Mesodermal cell (in vitro differentiated cells): ENCODE data around the gene SEL1L3.

Experiments
- H3K27ac ChIP-seq: 2 replicates; pipeline ENCODE4 v1.7.0; 2013; ENCODE audit warnings: mild to moderate bottlenecking, low read depth, low read length, moderate library complexity; ENCODE audit not compliant: severe bottlenecking
- H3K36me3 ChIP-seq: 2 replicates; pipeline ENCODE4 v1.7.1; 2013; ENCODE audit warnings: mild to moderate bottlenecking, low read length, moderate library complexity; ENCODE audit not compliant: control insufficient read depth, insufficient read depth
- H3K4me1 ChIP-seq: one replicate; pipeline ENCODE4 v1.7.1; 2013; ENCODE audit warnings: mild to moderate bottlenecking, low read length; ENCODE audit not compliant: insufficient read depth, control insufficient read depth, poor library complexity, severe bottlenecking
- H3K4me3 ChIP-seq: 2 replicates; pipeline ENCODE4 v1.7.0; 2013; ENCODE audit warnings: low read length, control low read depth, mild to moderate bottlenecking; ENCODE audit not compliant: insufficient read depth, poor library complexity, severe bottlenecking; ENCODE audit errors: extremely low read depth
- H3K9me3 ChIP-seq: 2 replicates; pipeline ENCODE4 v1.7.1; 2013; ENCODE audit warnings: mild to moderate bottlenecking, low read length, moderate library complexity; ENCODE audit not compliant: control insufficient read depth
- WGBS, 2 experiments: methylation state at CpG; one replicate each; pipeline ENCODE4 v1.1.5; 2013; ENCODE audit warnings: missing lambda C conversion rate in 2 of 2; ENCODE audit not compliant: insufficient coverage in 2 of 2; 5-methylcytosine and 5-hydroxymethylcytosine counted together

Gene SEL1L3

GRCh38 chr4:25847329-25847728 is 15.5 kb downstream of the SEL1L3 start:
- H3K27ac ChIP-seq, result no peak overlapping the region
- WGBS, 2 experiments, result 80 to 96% methylated on average over 2 to 4 of the region's 7 CpGs
- H3K9me3 ChIP-seq, result no peaks in the 10 kb centered on the region

GRCh38 chr4:25845841-25846653 is 16.7 kb downstream of the SEL1L3 start:
- Histone ChIP-seq H3K4me1 (peaks cover 17% of the 10 kb centered on the region), H3K36me3 (peaks cover 7% of the 10 kb centered on the region), H3K27ac (no peak overlapping the region), H3K9me3 (no peaks in the 10 kb centered on the region), H3K4me3 (no peak overlapping the region)
- WGBS, 2 experiments, result 84 to 85% methylated on average over 7 to 11 of the region's 12 CpGs

More at GRCh38 chr4:25847329-25847728, 15.5 kb downstream of the SEL1L3 start:
- H3K4me1 ChIP-seq, result peaks cover 17% of the 10 kb centered on the region
- peaks cover 7% of the 10 kb centered on the region for H3K36me3 ChIP-seq
- H3K4me3 ChIP-seq, result no peak overlapping the region

- Histone ChIP-seq H3K4me1 (peaks cover 17% of the 10 kb centered on the region), H3K27ac (no peak overlapping the region), H3K4me3 (no peak overlapping the region), H3K9me3 (no peaks in the 10 kb centered on the region), H3K36me3 (peaks cover 7% of the 10 kb centered on the region)
- WGBS, 2 experiments, result 84 to 92% methylated on average over 2 of the region's 4 CpGs
Measured at GRCh38 chr4:25844961-25845712, 17.7 kb downstream of the SEL1L3 start.

- 87 to 93% methylated on average over 20 to 21 of the region's 22 CpGs for WGBS, 2 experiments
Measured at GRCh38 chr4:25843340-25844097, 19.3 kb downstream of the SEL1L3 start.

GRCh38 chr4:25842229-25842845 is 20.5 kb downstream of the SEL1L3 start:
- Histone ChIP-seq H3K36me3 (peaks cover 6% of the 10 kb centered on the region), H3K27ac (no peak overlapping the region), H3K9me3 (no peaks in the 10 kb centered on the region), H3K4me1 (peaks cover 13% of the 10 kb centered on the region), H3K4me3 (no peak overlapping the region)
- 63% methylated on average over 4 of the region's 5 CpGs; no CpG with 5 or more reads in 1 of the 2 experiments for WGBS, 2 experiments

More at GRCh38 chr4:25843340-25844097, 19.3 kb downstream of the SEL1L3 start:
- Histone ChIP-seq H3K4me1 (peaks cover 17% of the 10 kb centered on the region), H3K27ac (no peak overlapping the region), H3K36me3 (peaks cover 7% of the 10 kb centered on the region), H3K9me3 (no peaks in the 10 kb centered on the region), H3K4me3 (no peak overlapping the region)

GRCh38 chr4:25839687-25840086 is 23.1 kb downstream of the SEL1L3 start:
- Histone ChIP-seq H3K4me1 (no peaks in the 10 kb centered on the region), H3K4me3 (no peak overlapping the region), H3K27ac (no peak overlapping the region), H3K9me3 (no peaks in the 10 kb centered on the region), H3K36me3 (no peaks in the 10 kb centered on the region)
- WGBS, 2 experiments, result 91% methylated on average over 9 to 11 of the region's 12 CpGs

GRCh38 chr4:25839233-25839632 is 23.6 kb downstream of the SEL1L3 start:
- no peak overlapping the region for H3K4me3 ChIP-seq
- H3K4me1 ChIP-seq, result no peaks in the 10 kb centered on the region
- H3K27ac ChIP-seq, result no peak overlapping the region
- WGBS, 2 experiments, result 98% methylated on average over 7 of the region's 8 CpGs
- H3K9me3 ChIP-seq, result no peaks in the 10 kb centered on the region
- no peaks in the 10 kb centered on the region for H3K36me3 ChIP-seq

- H3K4me1 ChIP-seq, result no peaks in the 10 kb centered on the region
- no peak overlapping the region for H3K4me3 ChIP-seq
- H3K27ac ChIP-seq, result no peak overlapping the region
- no peaks in the 10 kb centered on the region for H3K36me3 ChIP-seq
- 39 to 48% methylated on average over 3 to 4 of the region's 8 CpGs for WGBS, 2 experiments
- no peaks in the 10 kb centered on the region for H3K9me3 ChIP-seq
Measured at GRCh38 chr4:25838526-25838925, 24.3 kb downstream of the SEL1L3 start.

- Histone ChIP-seq H3K4me1 (no peaks in the 10 kb centered on the region), H3K9me3 (no peaks in the 10 kb centered on the region), H3K27ac (no peak overlapping the region), H3K4me3 (no peak overlapping the region), H3K36me3 (no peaks in the 10 kb centered on the region)
- WGBS, 2 experiments, result 100% methylated on average over 1 of the region's 4 CpGs
Measured at GRCh38 chr4:25837107-25837506, 25.7 kb downstream of the SEL1L3 start.

- H3K9me3 ChIP-seq, result no peaks in the 10 kb centered on the region
- WGBS, 2 experiments, result no CpG with 5 or more reads among the region's 1 CpG
Measured at GRCh38 chr4:25835384-25835783, 27.4 kb downstream of the SEL1L3 start.

More at GRCh38 chr4:25835384-25835783, 27.4 kb downstream of the SEL1L3 start:
- H3K27ac ChIP-seq, result no peak overlapping the region
- no peaks in the 10 kb centered on the region for H3K36me3 ChIP-seq
- H3K4me1 ChIP-seq, result no peaks in the 10 kb centered on the region
- H3K4me3 ChIP-seq, result no peak overlapping the region
